Measurements from ENCODE around the gene CTIF.
A peak's percentile ranks its signal among the peaks of the same experiment; 100 is the strongest.

The CTIF gene

DNA sequence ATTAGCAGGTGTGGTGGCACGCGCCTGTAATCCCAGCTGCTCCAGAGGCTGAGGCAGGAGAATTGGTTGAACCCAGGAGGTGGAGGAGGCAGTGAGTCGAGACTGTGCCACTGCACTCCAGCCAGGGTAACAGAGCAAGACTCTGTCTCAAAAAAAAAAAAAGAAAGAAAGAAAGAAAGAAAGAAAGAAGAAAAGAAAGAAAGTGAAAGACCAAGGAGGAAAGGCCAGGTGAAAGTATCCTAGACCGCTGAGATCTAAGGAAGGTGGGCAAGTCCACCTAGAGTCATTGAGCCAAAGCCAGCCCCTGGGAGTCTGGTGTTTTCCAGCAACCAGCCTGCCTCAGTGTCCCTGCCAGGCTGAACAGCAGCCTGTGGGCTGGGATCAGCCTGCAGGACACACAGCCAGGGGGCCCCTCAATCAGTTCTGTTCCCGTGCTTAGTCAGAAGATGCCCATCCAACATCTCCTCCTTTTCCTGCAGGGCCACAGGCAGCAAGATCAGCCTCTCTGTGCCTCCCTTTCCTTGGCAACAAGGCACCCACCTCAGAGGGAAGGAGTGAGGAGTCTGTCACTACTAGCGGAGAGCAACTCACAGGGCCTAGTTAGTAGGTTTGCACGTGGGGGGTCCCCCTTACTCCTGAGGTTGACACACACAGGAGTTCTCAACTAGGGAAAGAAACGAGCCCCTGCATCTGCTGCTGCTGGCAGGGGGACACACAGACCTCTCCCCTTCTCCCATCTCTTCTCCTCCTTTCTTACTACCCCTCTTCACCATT lies 347.9 kb downstream of the CTIF start:
- DNase-seq (ENCODE audit: low spot score), result no peak

GRCh38 chr18:48887294-48887904 lies 348.6 kb downstream of the CTIF start:
- DNase-seq (ENCODE audit: low spot score), result no peak

DNA sequence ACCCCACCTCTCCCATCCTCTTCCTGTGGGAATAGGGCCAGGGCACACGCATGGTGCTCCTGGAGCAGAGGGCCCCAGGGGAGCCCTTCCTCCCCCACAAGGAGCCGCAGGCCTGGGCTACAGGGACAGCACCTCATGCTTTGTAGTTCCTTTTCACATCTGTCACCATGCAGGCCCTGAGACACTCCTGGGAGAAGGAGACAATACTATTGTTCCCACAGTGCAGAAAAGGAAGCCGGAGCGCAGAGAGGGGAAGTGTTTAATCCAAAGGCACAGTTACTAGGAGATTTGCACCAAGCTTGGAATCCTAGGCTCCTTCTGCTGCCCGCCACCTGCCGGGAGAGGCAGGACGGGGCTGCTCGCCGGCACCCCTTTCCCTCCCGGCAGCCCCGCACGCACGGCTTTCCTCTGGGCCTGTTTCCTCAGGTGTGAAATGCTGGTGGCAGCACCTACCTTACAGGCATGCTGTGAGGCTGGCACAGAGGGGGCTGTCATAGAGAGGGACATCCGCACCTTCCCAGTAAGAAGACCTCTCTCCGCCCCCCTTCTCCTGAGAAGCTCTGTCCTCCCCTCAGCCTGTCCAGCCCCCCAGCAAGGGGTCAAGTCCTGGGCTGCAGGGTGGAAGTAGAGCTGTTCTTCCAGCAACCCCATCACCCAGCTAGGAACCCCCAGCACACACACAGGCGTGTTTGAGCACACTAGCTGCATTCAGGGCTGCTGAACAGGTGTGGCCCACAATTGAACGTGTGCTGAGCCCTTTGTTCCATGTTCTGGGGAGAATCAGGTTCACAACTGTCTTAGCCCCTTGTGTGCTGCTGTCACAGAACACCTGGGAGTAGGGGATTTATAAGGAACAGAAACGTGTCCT lies 349.3 kb downstream of the CTIF start:
- no peak for DNase-seq (ENCODE audit: low spot score)

DNA sequence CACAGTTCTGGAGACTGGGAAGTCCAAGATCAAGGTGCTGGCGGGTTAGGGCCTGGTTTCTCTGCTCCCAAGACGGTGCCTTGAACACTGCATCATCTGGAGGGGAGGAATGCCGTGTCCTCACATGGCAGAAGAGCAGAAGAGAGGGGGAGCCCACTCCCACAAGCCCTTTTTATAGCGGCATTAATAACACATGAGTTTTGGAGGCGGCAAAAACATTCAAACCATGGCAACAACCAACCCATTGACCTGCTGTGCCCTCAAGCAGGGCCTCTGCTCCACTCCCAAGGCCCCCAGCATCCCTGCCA lies 349.9 kb downstream of the CTIF start:
- no peak for DNase-seq (ENCODE audit: low spot score)

- no peak for DNase-seq (ENCODE audit: low spot score)
Observed at GRCh38 chr18:48889115-48889941, 350.5 kb downstream of the CTIF start.

DNA sequence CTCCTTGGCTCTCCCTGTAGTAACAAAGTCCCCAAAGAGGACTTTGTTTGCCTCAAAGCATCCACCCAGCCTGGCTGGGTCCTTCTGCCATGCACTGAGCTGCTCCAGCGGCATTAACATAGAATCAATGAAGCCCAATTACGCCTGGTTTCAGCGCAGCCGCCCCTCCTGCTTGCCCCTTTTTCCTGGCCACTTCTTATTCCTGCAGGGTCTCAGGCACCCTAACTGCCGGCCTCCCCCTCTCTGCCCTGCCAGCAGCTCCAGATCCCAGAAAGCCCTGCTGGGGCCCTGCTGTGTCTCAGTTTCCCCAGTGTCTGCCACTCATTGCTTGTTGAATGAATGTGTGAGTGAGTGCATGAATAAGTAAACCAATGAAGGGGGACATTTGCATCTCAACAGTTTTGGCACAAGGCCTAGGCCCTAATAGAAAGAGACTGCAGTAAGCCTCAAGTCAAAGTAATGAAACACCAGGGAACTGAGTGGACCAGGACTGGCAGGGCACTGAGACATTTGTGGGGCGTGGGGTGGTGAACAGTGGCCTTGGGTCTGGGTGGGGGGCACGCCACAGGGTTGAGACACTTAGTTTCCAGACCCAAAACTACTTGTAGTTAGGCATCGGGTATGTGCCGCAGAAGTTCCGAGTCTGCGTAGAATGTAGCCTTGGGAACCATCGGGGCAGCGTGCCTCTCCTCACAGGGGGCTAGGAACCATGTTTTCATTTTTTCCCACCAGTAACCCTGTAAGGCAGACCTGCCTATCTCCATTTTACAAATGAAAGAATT lies 351.3 kb downstream of the CTIF start:
- DNase-seq (ENCODE audit: low spot score), result no peak

- no peak for DNase-seq (ENCODE audit: low spot score)
Observed at GRCh38 chr18:48891721-48892120, 352.9 kb downstream of the CTIF start.

DNA sequence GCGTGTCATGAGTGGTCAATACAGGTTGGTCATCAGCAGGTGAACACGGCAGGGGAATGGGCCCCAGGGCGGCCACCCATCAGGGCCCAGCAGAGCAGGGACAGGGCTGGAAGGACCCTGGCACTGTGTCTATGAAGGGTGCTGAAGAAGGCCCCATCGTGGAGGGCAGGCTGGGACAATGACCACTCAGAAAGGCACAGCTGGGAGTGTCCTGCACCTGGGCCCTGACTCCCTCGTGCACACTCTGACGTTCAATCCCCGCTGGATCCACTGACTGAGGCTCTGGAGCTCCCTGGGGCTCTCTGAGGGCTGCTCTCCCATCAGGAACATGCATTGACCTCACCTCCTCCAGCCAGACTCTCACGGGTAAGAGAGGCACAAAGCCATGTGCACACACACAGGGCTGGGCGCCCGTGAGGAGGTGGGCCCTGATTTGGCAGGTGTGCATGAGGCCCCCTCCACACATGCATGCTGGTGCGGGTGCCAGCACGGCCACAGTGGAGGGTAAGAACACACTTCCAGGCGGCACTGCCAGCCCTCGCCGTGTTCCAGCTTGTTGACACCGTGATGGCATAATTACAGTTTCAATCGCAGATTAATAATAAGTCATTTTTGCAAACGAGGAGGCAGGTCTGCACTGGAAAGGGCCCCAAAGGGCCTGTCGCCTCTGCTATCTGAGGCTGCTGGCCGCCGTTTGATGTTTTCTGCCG lies 353.5 kb downstream of the CTIF start:
- DNase-seq (ENCODE audit: low spot score), result no peak

GRCh38 chr18:48893061-48893607 lies 354.3 kb downstream of the CTIF start:
- no peak for DNase-seq (ENCODE audit: low spot score)

DNA sequence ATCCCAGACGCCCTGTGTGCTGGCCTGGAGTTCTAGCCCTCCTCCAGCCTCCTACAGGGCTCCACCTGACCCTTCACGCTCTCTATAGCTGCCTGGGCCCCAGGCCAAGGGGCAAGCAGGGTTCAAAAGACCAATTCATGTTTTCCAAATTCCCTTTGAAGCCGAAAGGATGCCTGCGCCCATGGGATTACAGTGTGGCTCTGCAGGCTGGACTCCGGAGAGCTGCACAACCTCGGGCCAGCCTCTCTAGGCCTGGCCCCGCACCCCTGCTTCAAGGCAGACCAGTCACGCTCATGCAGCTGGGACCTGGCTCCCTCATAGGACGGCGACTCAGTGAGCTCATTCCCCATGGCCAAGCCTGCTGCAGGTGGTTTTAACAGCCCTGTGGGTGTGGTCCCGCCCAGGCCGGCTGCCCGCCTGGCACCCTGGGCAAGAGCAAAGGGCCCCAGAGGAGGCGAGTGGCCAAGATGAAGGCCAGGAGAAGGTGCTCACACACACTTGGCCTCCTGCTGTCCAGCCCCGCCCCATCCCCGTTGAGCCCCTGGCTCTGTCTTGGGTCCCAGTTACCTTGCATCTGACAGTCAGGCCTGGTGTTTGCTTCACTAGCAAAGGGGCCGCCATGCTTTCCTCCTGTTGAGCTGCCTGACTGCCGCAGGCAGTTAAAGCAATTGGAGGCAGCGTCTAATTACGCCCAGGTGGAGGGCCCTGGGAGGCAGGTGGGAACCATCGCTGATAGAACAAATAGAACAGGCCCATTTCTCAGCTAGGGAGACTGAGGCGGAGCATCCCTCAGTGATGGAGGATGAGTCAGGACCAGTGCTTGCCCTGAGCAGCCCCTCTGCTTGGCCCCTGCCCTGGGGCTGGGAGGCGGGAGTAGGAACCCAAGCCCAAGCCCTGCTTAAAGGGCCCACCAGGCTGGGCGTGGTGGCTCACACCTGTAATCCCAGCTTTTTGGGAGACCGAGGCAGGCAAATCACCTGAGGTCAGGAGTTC lies 355.1 kb downstream of the CTIF start:
- DNase-seq (ENCODE audit: low spot score), result no peak

DNA sequence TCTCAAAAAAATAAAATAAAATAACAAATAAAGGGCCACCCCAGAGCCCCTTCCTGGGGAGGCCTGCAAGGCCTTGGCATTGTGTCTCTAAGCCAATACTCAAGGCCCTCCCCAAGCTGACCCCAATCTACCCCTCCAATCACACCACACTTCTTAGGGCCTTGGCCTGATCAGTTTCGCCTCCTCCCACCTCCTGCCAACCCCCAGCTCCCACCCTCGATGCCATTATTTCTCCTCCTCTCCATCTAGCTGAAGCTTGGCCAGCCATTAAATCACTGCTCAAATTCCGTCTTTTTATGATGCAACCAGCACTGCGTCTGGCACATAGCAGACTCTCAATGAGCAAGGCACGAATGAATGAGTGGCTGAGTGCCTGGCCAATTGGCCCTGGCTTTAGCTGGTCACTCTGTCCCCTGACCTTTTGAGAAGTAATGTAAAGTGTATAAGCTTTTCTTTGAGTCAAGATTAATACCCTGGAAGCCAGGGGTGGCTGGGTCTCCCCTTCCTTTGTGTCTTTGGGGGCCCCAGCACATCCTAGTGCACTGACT lies 356.0 kb downstream of the CTIF start:
- no peak for DNase-seq (ENCODE audit: low spot score)

DNA sequence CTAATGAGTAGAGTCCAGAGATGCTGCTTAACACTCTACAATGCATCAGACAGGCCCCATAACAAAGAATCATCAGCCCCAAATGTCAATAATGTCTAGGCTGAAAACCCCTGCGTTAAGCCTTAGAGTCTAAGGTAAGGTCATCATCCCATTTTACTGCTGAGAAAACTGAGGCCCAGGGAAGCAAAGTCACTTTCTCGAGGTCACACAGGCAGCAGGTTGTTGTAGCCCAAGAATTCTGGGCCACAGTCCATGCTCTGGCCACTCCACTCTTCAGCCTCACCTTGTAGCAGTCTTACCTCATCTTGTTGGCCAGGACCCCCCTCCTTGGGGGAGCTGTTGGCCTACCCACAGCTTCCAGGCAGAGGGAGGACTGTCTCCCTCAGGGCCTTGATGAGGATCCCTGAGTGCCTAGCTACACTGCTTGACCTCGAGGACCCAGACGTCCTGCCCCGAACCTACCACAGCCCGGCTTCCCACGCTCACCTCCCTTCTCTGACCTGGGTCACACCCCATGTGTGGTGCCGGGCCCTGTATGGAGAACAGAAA lies 357.6 kb downstream of the CTIF start:
- DNase-seq (ENCODE audit: low spot score), result no peak

GRCh38 chr18:48896875-48897511 lies 358.2 kb downstream of the CTIF start:
- peak; percentile 51 for DNase-seq (ENCODE audit: low spot score)

DNA sequence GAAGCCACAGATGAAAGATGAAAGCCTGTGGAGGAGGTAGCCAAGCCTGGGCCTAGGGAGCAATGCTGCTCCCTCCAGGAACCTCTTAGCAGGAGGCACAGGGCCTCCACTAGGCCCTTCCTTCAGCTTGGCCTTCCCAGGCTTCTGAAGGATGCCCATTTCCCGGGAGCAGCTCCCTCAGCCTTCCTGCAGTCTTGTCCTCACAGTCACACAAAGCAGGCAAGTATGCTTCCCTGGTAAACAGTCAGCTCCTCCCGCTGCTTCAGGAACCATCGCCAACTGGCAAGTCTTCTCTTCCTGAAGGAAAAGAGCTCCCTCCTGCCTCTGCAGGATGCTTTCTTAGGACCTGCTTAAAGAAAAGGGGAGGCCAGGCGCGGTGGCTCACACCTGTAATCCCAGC lies 358.7 kb downstream of the CTIF start:
- DNase-seq (ENCODE audit: low spot score), result no peak

GRCh38 chr18:48898521-48898920 lies 359.7 kb downstream of the CTIF start:
- DNase-seq (ENCODE audit: low spot score), result no peak

DNA sequence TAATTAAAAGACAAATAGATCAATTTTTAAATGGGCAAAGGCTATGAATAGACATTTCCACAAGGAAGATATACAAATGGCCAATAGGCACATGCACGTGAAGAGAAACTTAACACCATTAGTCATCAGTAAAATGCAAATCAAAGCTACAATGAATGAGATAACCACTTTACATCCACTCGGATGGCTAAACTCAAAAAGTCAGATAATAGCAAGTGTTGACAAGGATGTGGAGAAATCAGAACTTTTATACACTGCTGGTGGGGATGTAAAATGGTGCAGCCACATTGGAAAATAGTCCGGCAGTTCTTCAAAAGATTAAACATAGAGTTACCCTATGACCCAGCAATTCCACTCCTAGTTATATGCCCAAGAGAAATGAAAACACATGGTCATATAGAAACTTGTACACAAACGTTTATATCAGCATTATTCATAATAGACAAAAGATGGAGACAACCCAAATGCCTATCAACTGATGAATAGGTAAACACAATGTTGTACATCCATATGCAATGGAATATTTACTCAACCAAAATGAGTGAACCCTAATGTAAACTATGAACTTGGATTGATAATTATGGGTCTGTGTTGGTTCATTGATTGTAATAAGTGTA lies 360.8 kb downstream of the CTIF start:
- no peak for DNase-seq (ENCODE audit: low spot score)

DNA sequence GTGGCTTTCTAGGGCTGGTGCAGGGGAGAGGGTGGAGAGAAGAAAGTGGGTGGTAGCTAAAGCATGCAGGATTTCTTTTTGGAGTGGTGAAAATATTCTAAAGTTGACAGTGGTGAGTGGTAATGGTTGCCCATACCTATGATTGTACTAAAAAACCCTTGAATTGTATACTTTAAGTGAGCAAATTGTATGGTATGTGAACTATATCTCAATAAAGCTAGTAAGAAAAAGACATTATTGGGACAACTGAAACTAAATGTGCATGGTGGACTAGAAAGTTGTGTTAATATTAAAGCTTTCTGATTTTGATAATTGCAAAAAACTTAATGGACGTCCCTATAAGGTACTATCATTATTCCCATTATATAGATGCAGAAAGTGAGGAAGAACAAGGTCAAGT lies 361.6 kb downstream of the CTIF start:
- no peak for DNase-seq (ENCODE audit: low spot score)
